WTC11 (cell line): Measurements from ENCODE around the gene LPCAT1. TPM values are rescaled to one million over a fixed set of nuclear protein-coding genes. Genes with fewer than 3 reads are reported as not detected.

Experiments
- ATAC-seq: fragments of 200-7000 bp; cut with Tn5 transposase; 2 replicates; pipeline ENCODE4 v1.10.0; 2021; ENCODE audit warnings: mild to moderate bottlenecking, moderate library complexity
- CTCF ChIA-PET: fragments of 300-600 bp; sonication (Branson Sonifier 250); formaldehyde crosslinking; loops from one replicate; lab custom pipeline; 2021; ENCODE audit warnings: antibody characterized with exemption; lab: Charles Lee
- POLR2A ChIA-PET: fragments of 350-600 bp; sonication (Branson Sonifier 250); formaldehyde crosslinking; loops from one replicate; lab custom pipeline; 2021; ENCODE audit warnings: antibody characterized with exemption; lab: Charles Lee
- DNase-seq: peaks from one replicate; pipeline ENCODE4 v3.0.0; 2021; ENCODE audit warnings: low spot score
- H3K27ac Mint-ChIP-seq: 2 replicates; pipeline ENCODE4 v1.8.0; 2021; ENCODE audit warnings: mixed read lengths
- H3K27me3 Mint-ChIP-seq: 2 replicates; pipeline ENCODE4 v1.8.0; 2021; ENCODE audit warnings: low read depth, mild to moderate bottlenecking, moderate library complexity, mixed read lengths
- H3K36me3 Mint-ChIP-seq: 2 replicates; pipeline ENCODE4 v1.8.0; 2021; ENCODE audit warnings: mixed read lengths
- H3K4me1 Mint-ChIP-seq: 2 replicates; pipeline ENCODE4 v1.8.0; 2022; ENCODE audit warnings: mixed read lengths
- H3K4me3 Mint-ChIP-seq: 2 replicates; pipeline ENCODE4 v1.8.0; 2021; ENCODE audit warnings: mild to moderate bottlenecking, moderate library complexity, mixed read lengths
- H3K9me3 Mint-ChIP-seq: 2 replicates; pipeline ENCODE4 v1.8.0; 2021; ENCODE audit warnings: mixed read lengths
- AR ChIP-seq: fragments of 250-450 bp; sonication (Bioruptor Pico); IDR thresholded peaks from 2 replicates; pipeline ENCODE4 v1.9.0; 2021; ENCODE audit warnings: mild to moderate bottlenecking
- ATF1 ChIP-seq: sonication (generic); formaldehyde crosslinking; IDR thresholded peaks from 2 replicates; pipeline ENCODE4 v1.8.1; 2023; ENCODE audit warnings: mild to moderate bottlenecking, moderate library complexity, missing genetic modification reagents
- ESRRA ChIP-seq: sonication (generic); formaldehyde crosslinking; IDR thresholded peaks from 2 replicates; pipeline ENCODE4 v1.8.1; 2022; ENCODE audit warnings: mild to moderate bottlenecking, missing genetic modification reagents, borderline replicate concordance
- FOXJ3 ChIP-seq: sonication (generic); formaldehyde crosslinking; IDR thresholded peaks from 2 replicates; pipeline ENCODE4 v1.9.0; 2021; ENCODE audit warnings: missing genetic modification reagents, mild to moderate bottlenecking, borderline replicate concordance
- FOXP1 ChIP-seq: sonication (generic); formaldehyde crosslinking; IDR thresholded peaks from 2 replicates; pipeline ENCODE4 v1.8.0; 2022; ENCODE audit warnings: missing genetic modification reagents, mild to moderate bottlenecking, moderate library complexity, borderline replicate concordance
- GABPB1 ChIP-seq: sonication (generic); formaldehyde crosslinking; IDR thresholded peaks from 2 replicates; pipeline ENCODE4 v1.8.1; 2023; ENCODE audit warnings: mild to moderate bottlenecking, missing genetic modification reagents
- GRHL2 ChIP-seq: fragments of 250-450 bp; sonication (Bioruptor Pico); IDR thresholded peaks from 2 replicates; pipeline ENCODE4 v1.8.0; 2022; ENCODE audit warnings: mild to moderate bottlenecking, moderate library complexity; ENCODE audit not compliant: insufficient replicate concordance, severe bottlenecking
- IRF2 ChIP-seq: sonication (generic); formaldehyde crosslinking; IDR thresholded peaks from 2 replicates; pipeline ENCODE4 v1.8.0; 2022; ENCODE audit warnings: low read depth, missing genetic modification reagents, borderline replicate concordance
- JUN ChIP-seq: sonication (generic); formaldehyde crosslinking; IDR thresholded peaks from 2 replicates; pipeline ENCODE4 v1.8.0; 2023; ENCODE audit warnings: mild to moderate bottlenecking, missing genetic modification reagents
- MYBL2 ChIP-seq: sonication (generic); formaldehyde crosslinking; IDR thresholded peaks from 2 replicates; pipeline ENCODE4 v1.8.1; 2023; ENCODE audit warnings: mild to moderate bottlenecking, moderate library complexity, missing genetic modification reagents
- NFATC4 ChIP-seq: fragments of 250-450 bp; sonication (Bioruptor Pico); IDR thresholded peaks from 2 replicates; pipeline ENCODE4 v1.9.0; 2021; ENCODE audit warnings: mild to moderate bottlenecking
- PREB ChIP-seq: sonication (generic); formaldehyde crosslinking; IDR thresholded peaks from 2 replicates; pipeline ENCODE4 v1.8.1; 2022; ENCODE audit warnings: mild to moderate bottlenecking, missing genetic modification reagents, moderate library complexity, borderline replicate concordance
- RELA ChIP-seq: sonication (generic); formaldehyde crosslinking; IDR thresholded peaks from 2 replicates; pipeline ENCODE4 v1.8.1; 2022; ENCODE audit warnings: missing genetic modification reagents, mild to moderate bottlenecking, borderline replicate concordance
- SMAD3 ChIP-seq: sonication (generic); formaldehyde crosslinking; IDR thresholded peaks from 2 replicates; pipeline ENCODE4 v1.8.0; 2022; ENCODE audit warnings: missing genetic modification reagents, mild to moderate bottlenecking, borderline replicate concordance
- SOX15 ChIP-seq: fragments of 250-450 bp; sonication (Bioruptor Pico); IDR thresholded peaks from 2 replicates; pipeline ENCODE4 v1.9.0; 2021; ENCODE audit warnings: mild to moderate bottlenecking
- TEAD4 ChIP-seq: sonication (generic); formaldehyde crosslinking; IDR thresholded peaks from 2 replicates; pipeline ENCODE4 v1.8.0; 2022; ENCODE audit warnings: mild to moderate bottlenecking, missing genetic modification reagents
- ZBTB21 ChIP-seq: sonication (generic); formaldehyde crosslinking; IDR thresholded peaks from 2 replicates; pipeline ENCODE4 v1.8.1; 2023; ENCODE audit warnings: mild to moderate bottlenecking, missing genetic modification reagents, borderline replicate concordance
- ZMAT4 ChIP-seq: fragments of 250-450 bp; sonication (Bioruptor Pico); IDR thresholded peaks from 2 replicates; pipeline ENCODE4 v1.9.0; 2021; ENCODE audit warnings: mild to moderate bottlenecking
- ZNF219 ChIP-seq: sonication (generic); formaldehyde crosslinking; IDR thresholded peaks from 2 replicates; pipeline ENCODE4 v1.8.0; 2023; ENCODE audit warnings: missing genetic modification reagents, mild to moderate bottlenecking, borderline replicate concordance
- ZNF263 ChIP-seq: sonication (generic); formaldehyde crosslinking; IDR thresholded peaks from 2 replicates; pipeline ENCODE4 v1.8.1; 2022; ENCODE audit warnings: low read depth, mild to moderate bottlenecking, moderate library complexity, missing genetic modification reagents
- total RNA-seq: library from RNA; stranded (reverse); gene quantifications from 3 replicates; pipeline ENCODE4 v1.2.3, GENCODE V29; 2021
- TF ChIP-seq, protein P1 (sequence below): fragments of 250-450 bp; sonication (Bioruptor Pico); IDR thresholded peaks from 2 replicates; pipeline ENCODE4 v1.9.0; 2021; ENCODE audit warnings: moderate library complexity, mild to moderate bottlenecking, inconsistent platforms, borderline replicate concordance
- TF ChIP-seq, protein P2 (sequence below): sonication (generic); formaldehyde crosslinking; IDR thresholded peaks from 2 replicates; pipeline ENCODE4 v1.8.0; 2022; ENCODE audit warnings: mild to moderate bottlenecking, missing genetic modification reagents
- TF ChIP-seq, protein P3 (sequence below): fragments of 250-450 bp; sonication (Bioruptor Pico); IDR thresholded peaks from 2 replicates; pipeline ENCODE4 v2.1.2; 2022; ENCODE audit warnings: mild to moderate bottlenecking, moderate library complexity
- TF ChIP-seq, protein P4 (sequence below): sonication (generic); formaldehyde crosslinking; IDR thresholded peaks from 2 replicates; pipeline ENCODE4 v1.8.1; 2023; ENCODE audit warnings: mild to moderate bottlenecking, missing genetic modification reagents, borderline replicate concordance

The LPCAT1 gene
- total RNA-seq, 1 experiment from 2014 or later = 206 TPM

- TF ChIP-seq IRF2 (CRISPR knock-in tag) (no peak), ZBTB21 (CRISPR knock-in tag) (no peak), GRHL2 (CRISPR knock-in tag) (no peak), GABPB1 (CRISPR knock-in tag) (no peak), FOXJ3 (no peak), ZNF219 (no peak), RELA (CRISPR knock-in tag) (no peak), SOX15 (CRISPR knock-in tag) (no peak), PREB (CRISPR knock-in tag) (no peak), NFATC4 (CRISPR knock-in tag) (no peak), ZNF263 (CRISPR knock-in tag) (no peak), JUN (no peak), SMAD3 (CRISPR knock-in tag) (no peak), MYBL2 (CRISPR knock-in tag) (no peak), AR (no peak), FOXP1 (no peak)
- TF ChIP-seq, protein P1, sequence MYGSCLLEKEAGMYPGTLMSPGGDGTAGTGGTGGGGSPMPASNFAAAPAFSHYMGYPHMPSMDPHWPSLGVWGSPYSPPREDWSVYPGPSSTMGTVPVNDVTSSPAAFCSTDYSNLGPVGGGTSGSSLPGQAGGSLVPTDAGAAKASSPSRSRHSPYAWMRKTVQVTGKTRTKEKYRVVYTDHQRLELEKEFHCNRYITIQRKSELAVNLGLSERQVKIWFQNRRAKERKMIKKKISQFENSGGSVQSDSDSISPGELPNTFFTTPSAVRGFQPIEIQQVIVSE (CRISPR knock-in tag) = no peak
- TF ChIP-seq, protein P2, sequence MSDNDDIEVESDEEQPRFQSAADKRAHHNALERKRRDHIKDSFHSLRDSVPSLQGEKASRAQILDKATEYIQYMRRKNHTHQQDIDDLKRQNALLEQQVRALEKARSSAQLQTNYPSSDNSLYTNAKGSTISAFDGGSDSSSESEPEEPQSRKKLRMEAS (CRISPR knock-in tag) = no peak
- TF ChIP-seq, protein P3, sequence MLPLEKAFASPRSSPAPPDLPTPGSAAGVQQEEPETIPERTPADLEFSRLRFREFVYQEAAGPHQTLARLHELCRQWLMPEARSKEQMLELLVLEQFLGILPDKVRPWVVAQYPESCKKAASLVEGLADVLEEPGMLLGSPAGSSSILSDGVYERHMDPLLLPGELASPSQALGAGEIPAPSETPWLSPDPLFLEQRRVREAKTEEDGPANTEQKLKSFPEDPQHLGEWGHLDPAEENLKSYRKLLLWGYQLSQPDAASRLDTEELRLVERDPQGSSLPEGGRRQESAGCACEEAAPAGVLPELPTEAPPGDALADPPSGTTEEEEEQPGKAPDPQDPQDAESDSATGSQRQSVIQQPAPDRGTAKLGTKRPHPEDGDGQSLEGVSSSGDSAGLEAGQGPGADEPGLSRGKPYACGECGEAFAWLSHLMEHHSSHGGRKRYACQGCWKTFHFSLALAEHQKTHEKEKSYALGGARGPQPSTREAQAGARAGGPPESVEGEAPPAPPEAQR (CRISPR knock-in tag) = no peak
- Mint-ChIP-seq H3K27me3 (no peaks in the 10 kb centered on the region), H3K4me3 (no peak overlapping the region), H3K36me3 (peaks cover 65% of the 10 kb centered on the region), H3K4me1 (no peaks in the 10 kb centered on the region), H3K9me3 (no peaks in the 10 kb centered on the region), H3K27ac (no peak overlapping the region)
- DNase-seq = no peak
- ATAC-seq = no peak
- CTCF ChIA-PET = interaction anchor here (1.0 kb wide), 1 partner anchor 155 kb away, joined by 3 read pairs; no protein-coding TSS in a partner anchor
- POLR2A ChIA-PET = no interaction called here
Measured at GRCh38 chr5:1489754-1490153, 34.0 kb downstream of the LPCAT1 start.

- CTCF ChIA-PET = interaction anchor here (0.5 kb wide), 1 partner anchor 105 kb away, joined by 4 read pairs; no protein-coding TSS in a partner anchor
- Mint-ChIP-seq H3K27ac (0 out of 2 replicates have a peak overlapping the region, but pooled peaks have one; percentile 36), H3K4me1 (no peaks in the 10 kb centered on the region), H3K4me3 (no peak overlapping the region), H3K9me3 (no peaks in the 10 kb centered on the region), H3K27me3 (no peaks in the 10 kb centered on the region), H3K36me3 (peaks cover 65% of the 10 kb centered on the region)
- no peak for ATAC-seq
- POLR2A ChIA-PET = no interaction called here
- DNase-seq = no peak
- TF ChIP-seq, protein P2 (CRISPR knock-in tag) = no peak
- TF ChIP-seq ESRRA = no peak
- TF ChIP-seq TEAD4 (CRISPR knock-in tag) = no peak
- TF ChIP-seq ZMAT4 = no peak
- no peak for TF ChIP-seq ATF1 (CRISPR knock-in tag)
- TF ChIP-seq, protein P4, sequence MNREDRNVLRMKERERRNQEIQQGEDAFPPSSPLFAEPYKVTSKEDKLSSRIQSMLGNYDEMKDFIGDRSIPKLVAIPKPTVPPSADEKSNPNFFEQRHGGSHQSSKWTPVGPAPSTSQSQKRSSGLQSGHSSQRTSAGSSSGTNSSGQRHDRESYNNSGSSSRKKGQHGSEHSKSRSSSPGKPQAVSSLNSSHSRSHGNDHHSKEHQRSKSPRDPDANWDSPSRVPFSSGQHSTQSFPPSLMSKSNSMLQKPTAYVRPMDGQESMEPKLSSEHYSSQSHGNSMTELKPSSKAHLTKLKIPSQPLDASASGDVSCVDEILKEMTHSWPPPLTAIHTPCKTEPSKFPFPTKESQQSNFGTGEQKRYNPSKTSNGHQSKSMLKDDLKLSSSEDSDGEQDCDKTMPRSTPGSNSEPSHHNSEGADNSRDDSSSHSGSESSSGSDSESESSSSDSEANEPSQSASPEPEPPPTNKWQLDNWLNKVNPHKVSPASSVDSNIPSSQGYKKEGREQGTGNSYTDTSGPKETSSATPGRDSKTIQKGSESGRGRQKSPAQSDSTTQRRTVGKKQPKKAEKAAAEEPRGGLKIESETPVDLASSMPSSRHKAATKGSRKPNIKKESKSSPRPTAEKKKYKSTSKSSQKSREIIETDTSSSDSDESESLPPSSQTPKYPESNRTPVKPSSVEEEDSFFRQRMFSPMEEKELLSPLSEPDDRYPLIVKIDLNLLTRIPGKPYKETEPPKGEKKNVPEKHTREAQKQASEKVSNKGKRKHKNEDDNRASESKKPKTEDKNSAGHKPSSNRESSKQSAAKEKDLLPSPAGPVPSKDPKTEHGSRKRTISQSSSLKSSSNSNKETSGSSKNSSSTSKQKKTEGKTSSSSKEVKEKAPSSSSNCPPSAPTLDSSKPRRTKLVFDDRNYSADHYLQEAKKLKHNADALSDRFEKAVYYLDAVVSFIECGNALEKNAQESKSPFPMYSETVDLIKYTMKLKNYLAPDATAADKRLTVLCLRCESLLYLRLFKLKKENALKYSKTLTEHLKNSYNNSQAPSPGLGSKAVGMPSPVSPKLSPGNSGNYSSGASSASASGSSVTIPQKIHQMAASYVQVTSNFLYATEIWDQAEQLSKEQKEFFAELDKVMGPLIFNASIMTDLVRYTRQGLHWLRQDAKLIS (CRISPR knock-in tag) = no peak
- TF ChIP-seq SOX15 (CRISPR knock-in tag) = no peak
Measured at GRCh38 chr5:1488882-1489680, 34.7 kb downstream of the LPCAT1 start.
